PC-3 (cell line): ENCODE measurements around the gene SMYD3.

Source experiments
- EZH2 ChIP-seq: fragments of 300-600 bp; sonication (generic); IDR thresholded peaks from one replicate; pipeline ENCODE4 v1.6.1; 2017; ENCODE audit warnings: antibody characterized with exemption, mild to moderate bottlenecking, low read length; ENCODE audit not compliant: unreplicated experiment
- EZH2phosphoT487 ChIP-seq: fragments of 300-600 bp; sonication (generic); IDR thresholded peaks from 2 replicates; pipeline ENCODE4 v1.6.1; 2018; ENCODE audit warnings: mild to moderate bottlenecking, antibody characterized with exemption, low read length, borderline replicate concordance
- TF ChIP-seq, protein P1 (sequence below): fragments of 300-600 bp; sonication (generic); conservative IDR thresholded peaks from 2 replicates; pipeline ENCODE4 v1.5.1; 2017; ENCODE audit warnings: antibody characterized with exemption, low read depth, mild to moderate bottlenecking, low read length

DNA sequence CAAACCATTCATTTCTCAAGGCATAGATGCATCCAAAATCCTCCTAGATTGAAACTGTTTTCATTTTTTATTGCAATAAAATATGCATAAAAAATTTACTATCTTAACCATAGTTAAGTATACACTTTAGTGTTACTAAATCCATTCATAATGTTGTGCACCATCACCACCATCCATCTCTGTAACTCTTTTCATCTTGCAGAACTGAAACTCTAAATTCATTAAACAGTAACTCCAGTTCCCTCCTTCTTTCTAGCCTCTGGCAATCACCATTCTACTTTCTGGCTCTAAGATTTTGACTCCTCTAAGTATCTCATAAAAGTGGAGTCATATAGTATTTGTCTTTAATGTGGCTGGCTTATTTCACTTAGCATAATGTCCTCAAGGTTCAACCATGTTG, 236.8 kb downstream of the SMYD3 start:
- TF ChIP-seq, protein P1, sequence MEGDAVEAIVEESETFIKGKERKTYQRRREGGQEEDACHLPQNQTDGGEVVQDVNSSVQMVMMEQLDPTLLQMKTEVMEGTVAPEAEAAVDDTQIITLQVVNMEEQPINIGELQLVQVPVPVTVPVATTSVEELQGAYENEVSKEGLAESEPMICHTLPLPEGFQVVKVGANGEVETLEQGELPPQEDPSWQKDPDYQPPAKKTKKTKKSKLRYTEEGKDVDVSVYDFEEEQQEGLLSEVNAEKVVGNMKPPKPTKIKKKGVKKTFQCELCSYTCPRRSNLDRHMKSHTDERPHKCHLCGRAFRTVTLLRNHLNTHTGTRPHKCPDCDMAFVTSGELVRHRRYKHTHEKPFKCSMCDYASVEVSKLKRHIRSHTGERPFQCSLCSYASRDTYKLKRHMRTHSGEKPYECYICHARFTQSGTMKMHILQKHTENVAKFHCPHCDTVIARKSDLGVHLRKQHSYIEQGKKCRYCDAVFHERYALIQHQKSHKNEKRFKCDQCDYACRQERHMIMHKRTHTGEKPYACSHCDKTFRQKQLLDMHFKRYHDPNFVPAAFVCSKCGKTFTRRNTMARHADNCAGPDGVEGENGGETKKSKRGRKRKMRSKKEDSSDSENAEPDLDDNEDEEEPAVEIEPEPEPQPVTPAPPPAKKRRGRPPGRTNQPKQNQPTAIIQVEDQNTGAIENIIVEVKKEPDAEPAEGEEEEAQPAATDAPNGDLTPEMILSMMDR: no peak
- TF ChIP-seq EZH2: no peak
- no peak for TF ChIP-seq EZH2phosphoT487
